ENCODE data around the gene MXD1. TPM values are rescaled to one million over a fixed set of nuclear protein-coding genes. Genes with fewer than 3 reads are reported as not detected.

MXD1 gene
- polyA plus RNA-seq, 2 of the 4 experiments (the other 2 are of a cell fraction), result 2.0 to 8.3 TPM

DNA sequence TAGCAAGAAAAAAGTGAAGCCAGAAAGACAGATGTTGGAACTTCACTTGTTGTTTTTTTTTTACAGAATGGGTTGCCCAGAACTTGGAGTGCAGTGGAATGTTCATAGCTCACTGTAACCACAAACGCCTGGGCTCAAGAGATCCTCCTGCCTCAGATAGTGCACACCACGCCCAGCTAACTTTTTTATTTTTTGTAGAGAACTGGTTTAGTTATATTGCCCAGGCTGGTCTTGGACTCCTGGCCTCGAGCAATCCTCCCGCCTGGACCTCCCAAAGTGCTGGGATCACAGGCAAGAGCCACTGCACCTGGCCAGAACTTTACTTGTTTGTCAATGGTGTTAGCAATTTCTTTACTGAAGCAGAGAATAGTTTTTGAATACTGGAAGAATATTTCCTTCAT lies 58.4 kb downstream of the MXD1 start (continued):
- TF ChIP-seq, protein P1, sequence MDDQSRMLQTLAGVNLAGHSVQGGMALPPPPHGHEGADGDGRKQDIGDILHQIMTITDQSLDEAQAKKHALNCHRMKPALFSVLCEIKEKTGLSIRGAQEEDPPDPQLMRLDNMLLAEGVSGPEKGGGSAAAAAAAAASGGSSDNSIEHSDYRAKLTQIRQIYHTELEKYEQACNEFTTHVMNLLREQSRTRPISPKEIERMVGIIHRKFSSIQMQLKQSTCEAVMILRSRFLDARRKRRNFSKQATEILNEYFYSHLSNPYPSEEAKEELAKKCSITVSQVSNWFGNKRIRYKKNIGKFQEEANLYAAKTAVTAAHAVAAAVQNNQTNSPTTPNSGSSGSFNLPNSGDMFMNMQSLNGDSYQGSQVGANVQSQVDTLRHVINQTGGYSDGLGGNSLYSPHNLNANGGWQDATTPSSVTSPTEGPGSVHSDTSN (IDR thresholded peaks at IDR 0.05), result no peak
- TF ChIP-seq EHMT2 (IDR thresholded peaks at IDR 0.05; ENCODE audit: low read depth) (no peak), FOSL2 (IDR thresholded peaks at IDR 0.05) (no peak), FOSL2 (CRISPR knock-in tag; IDR thresholded peaks at IDR 0.05) (no peak), POLR2AphosphoS2 (conservative IDR thresholded peaks at IDR 0.05; ENCODE audit: low read length) (no peak), MYC (IDR thresholded peaks at IDR 0.05; ENCODE audit: borderline replicate concordance, low read length) (no peak), NFE2L2 (conservative IDR thresholded peaks at IDR 0.05; ENCODE audit: low read length) (no peak), CEBPB (IDR thresholded peaks at IDR 0.05) (no peak), JUN (IDR thresholded peaks at IDR 0.05) (no peak)
- TF ChIP-seq, protein P2, sequence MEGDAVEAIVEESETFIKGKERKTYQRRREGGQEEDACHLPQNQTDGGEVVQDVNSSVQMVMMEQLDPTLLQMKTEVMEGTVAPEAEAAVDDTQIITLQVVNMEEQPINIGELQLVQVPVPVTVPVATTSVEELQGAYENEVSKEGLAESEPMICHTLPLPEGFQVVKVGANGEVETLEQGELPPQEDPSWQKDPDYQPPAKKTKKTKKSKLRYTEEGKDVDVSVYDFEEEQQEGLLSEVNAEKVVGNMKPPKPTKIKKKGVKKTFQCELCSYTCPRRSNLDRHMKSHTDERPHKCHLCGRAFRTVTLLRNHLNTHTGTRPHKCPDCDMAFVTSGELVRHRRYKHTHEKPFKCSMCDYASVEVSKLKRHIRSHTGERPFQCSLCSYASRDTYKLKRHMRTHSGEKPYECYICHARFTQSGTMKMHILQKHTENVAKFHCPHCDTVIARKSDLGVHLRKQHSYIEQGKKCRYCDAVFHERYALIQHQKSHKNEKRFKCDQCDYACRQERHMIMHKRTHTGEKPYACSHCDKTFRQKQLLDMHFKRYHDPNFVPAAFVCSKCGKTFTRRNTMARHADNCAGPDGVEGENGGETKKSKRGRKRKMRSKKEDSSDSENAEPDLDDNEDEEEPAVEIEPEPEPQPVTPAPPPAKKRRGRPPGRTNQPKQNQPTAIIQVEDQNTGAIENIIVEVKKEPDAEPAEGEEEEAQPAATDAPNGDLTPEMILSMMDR (IDR thresholded peaks at IDR 0.05), result no peak
- TF ChIP-seq, protein P3, sequence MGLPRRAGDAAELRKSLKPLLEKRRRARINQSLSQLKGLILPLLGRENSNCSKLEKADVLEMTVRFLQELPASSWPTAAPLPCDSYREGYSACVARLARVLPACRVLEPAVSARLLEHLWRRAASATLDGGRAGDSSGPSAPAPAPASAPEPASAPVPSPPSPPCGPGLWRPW (IDR thresholded peaks at IDR 0.05), result no peak

DNA sequence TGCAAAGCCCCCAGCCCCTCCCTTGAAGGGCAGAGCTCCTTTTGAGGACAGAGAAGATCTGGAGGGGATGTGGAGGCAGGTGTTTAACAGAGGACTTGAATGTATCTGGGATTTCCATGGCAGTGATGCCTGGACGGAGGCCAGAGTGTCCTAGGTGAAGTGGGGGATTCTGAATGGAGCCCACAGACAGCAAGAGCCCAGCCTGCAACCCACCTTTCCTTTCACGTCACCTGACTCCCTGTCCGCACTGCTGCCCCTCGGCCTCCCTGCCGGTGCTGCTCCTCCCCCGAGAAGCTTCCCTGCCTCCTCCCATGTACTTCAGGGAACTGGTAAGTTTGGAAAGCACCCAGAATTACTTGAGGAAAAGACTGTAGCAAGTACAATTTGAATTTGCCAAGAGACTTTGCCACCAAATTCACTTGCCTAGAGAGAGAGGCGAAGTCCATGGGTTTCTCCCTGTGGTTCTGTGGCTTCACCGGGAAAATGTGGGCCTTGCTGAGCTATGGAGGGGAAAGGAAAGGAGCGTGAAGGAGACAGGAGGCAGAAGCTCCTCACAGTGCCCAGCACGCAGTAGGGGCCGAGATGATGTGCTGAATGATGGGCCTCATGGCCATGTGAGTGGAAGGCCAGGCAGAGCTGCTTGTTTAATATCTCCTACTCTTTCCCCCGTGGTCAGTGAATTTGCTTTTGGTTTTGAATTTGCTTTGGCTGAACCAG lies 60.4 kb downstream of the MXD1 start:
- H3K4me3 ChIP-seq, result no peak overlapping the region
- CTCF ChIA-PET, result interaction anchor here (0.8 to 2.3 kb wide), 3 partner anchors 9 to 94 kb away, joined by 3 to 5 read pairs (median 3); no protein-coding TSS in a partner anchor
- 82% methylated on average over 12 of the region's 12 CpGs for WGBS (ENCODE audit: missing lambda C conversion rate)
- H3K4me1 ChIP-seq, result peaks cover 2% of the 10 kb centered on the region; the same call in 2 of the 3 replicates
- no peak for DNase-seq (ENCODE audit: low read depth in 1 of 2, low spot score in 1 of 2)
- no peak overlapping the region for H3K27ac ChIP-seq
- H3K9me3 ChIP-seq, result no peaks in the 10 kb centered on the region
- TF ChIP-seq FOSL2 (IDR thresholded peaks at IDR 0.05) (no peak), FOSL2 (CRISPR knock-in tag; IDR thresholded peaks at IDR 0.05) (no peak), NR3C1 (IDR thresholded peaks at IDR 0.05) (no peak), RAD21 (conservative IDR thresholded peaks at IDR 0.05 in 1 of 2, IDR thresholded peaks at IDR 0.05 in 1 of 2) (no peak), EP300 (IDR thresholded peaks at IDR 0.05) (no peak), HOXB13 (CRISPR knock-in tag; IDR thresholded peaks at IDR 0.05; ENCODE audit: low read depth) (no peak), KDM5A (IDR thresholded peaks at IDR 0.05) (no peak), JUNB (IDR thresholded peaks at IDR 0.05) (no peak), BHLHE40 (IDR thresholded peaks at IDR 0.05; ENCODE audit: low read depth, low read length) (no peak)
- TF ChIP-seq, protein P4, sequence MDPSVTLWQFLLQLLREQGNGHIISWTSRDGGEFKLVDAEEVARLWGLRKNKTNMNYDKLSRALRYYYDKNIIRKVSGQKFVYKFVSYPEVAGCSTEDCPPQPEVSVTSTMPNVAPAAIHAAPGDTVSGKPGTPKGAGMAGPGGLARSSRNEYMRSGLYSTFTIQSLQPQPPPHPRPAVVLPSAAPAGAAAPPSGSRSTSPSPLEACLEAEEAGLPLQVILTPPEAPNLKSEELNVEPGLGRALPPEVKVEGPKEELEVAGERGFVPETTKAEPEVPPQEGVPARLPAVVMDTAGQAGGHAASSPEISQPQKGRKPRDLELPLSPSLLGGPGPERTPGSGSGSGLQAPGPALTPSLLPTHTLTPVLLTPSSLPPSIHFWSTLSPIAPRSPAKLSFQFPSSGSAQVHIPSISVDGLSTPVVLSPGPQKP (IDR thresholded peaks at IDR 0.05; ENCODE audit: low read depth, low read length), result no peak
- ATAC-seq, result no peak
- POLR2A ChIA-PET, result no interaction called here
- no peak for FAIRE-seq
- no peak overlapping the region for H3K4me2 ChIP-seq

DNA sequence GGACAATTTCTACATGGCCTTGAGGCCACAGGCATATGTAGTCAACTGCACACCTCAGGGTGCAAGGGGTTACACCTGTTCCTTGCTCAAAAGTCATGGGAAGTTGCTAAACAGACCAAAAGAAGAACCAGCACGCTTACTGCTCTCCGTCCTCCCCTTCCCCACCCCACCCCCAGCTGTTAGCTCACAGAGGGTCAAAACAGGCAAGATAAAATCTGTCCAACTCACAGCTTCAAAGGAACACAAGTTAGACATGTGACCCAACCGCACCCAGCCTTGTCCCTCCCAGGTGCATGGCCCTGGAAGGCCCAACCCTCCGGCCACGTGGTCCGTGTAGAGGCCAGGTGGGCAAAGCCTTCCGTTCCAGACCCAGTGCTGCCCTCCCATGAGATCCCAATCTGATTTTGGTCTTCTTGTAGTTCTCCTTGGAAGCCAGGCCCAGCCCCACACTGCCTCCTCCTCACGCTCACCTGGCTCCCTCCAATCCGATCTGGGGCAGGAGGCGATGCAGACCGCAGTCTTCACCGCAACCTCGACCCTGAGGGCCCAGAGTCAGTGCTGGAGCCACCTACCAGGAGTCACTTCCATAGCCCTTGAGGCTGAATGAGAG lies 61.0 kb downstream of the MXD1 start:
- POLR2A ChIA-PET, result no interaction called here
- 86% methylated on average over 13 of the region's 13 CpGs for WGBS (ENCODE audit: missing lambda C conversion rate)
- FAIRE-seq, result no peak
- ATAC-seq, result no peak
- CTCF ChIA-PET, result interaction anchor here (0.8 to 2.3 kb wide), 2 partner anchors 8 to 33 kb away, joined by 3 to 5 read pairs; no protein-coding TSS in a partner anchor
- peaks cover 7% of the 10 kb centered on the region; the same call in 2 of the 3 replicates for H3K4me1 ChIP-seq
- H3K4me2 ChIP-seq, result no peak overlapping the region
- H3K9me3 ChIP-seq, result no peaks in the 10 kb centered on the region
- DNase-seq (ENCODE audit: low read depth in 1 of 2, low spot score in 1 of 2), result no peak
- H3K4me3 ChIP-seq, result no peak overlapping the region
- H3K27ac ChIP-seq, result no peak overlapping the region; a peak in 1 of 6 replicates
- no peak for TF ChIP-seq EHMT2 (IDR thresholded peaks at IDR 0.05; ENCODE audit: low read depth)
- no peak for TF ChIP-seq HEYL (CRISPR knock-in tag; IDR thresholded peaks at IDR 0.05)
- TF ChIP-seq, protein P5, sequence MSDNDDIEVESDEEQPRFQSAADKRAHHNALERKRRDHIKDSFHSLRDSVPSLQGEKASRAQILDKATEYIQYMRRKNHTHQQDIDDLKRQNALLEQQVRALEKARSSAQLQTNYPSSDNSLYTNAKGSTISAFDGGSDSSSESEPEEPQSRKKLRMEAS (IDR thresholded peaks at IDR 0.05), result no peak
- no peak for TF ChIP-seq SMC3 (IDR thresholded peaks at IDR 0.05)
- no peak for TF ChIP-seq KDM5A (IDR thresholded peaks at IDR 0.05)
- no peak for TF ChIP-seq CHD4 (IDR thresholded peaks at IDR 0.05; ENCODE audit: borderline replicate concordance)
- TF ChIP-seq, protein P6, sequence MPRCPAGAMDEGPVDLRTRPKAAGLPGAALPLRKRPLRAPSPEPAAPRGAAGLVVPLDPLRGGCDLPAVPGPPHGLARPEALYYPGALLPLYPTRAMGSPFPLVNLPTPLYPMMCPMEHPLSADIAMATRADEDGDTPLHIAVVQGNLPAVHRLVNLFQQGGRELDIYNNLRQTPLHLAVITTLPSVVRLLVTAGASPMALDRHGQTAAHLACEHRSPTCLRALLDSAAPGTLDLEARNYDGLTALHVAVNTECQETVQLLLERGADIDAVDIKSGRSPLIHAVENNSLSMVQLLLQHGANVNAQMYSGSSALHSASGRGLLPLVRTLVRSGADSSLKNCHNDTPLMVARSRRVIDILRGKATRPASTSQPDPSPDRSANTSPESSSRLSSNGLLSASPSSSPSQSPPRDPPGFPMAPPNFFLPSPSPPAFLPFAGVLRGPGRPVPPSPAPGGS (IDR thresholded peaks at IDR 0.05), result no peak
- TF ChIP-seq RAD21 (conservative IDR thresholded peaks at IDR 0.05 in 1 of 2, IDR thresholded peaks at IDR 0.05 in 1 of 2), result no peak
- TF ChIP-seq, protein P7, sequence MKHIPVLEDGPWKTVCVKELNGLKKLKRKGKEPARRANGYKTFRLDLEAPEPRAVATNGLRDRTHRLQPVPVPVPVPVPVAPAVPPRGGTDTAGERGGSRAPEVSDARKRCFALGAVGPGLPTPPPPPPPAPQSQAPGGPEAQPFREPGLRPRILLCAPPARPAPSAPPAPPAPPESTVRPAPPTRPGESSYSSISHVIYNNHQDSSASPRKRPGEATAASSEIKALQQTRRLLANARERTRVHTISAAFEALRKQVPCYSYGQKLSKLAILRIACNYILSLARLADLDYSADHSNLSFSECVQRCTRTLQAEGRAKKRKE (CRISPR knock-in tag; IDR thresholded peaks at IDR 0.05; ENCODE audit: low read depth), result no peak
